Stimulated activated CD8-positive, alpha-beta memory T cell treated with anti-CD3 and anti-CD28 coated beads, Interleukin-7, amount 100 ng/mL, for 24 hours (primary cell): ENCODE results near the gene DNMT1.

Experiments
- DNase-seq: peaks from one replicate; pipeline ENCODE4 v3.0.0-alpha.2; 2020; ENCODE audit warnings: low read depth

Gene DNMT1

DNA sequence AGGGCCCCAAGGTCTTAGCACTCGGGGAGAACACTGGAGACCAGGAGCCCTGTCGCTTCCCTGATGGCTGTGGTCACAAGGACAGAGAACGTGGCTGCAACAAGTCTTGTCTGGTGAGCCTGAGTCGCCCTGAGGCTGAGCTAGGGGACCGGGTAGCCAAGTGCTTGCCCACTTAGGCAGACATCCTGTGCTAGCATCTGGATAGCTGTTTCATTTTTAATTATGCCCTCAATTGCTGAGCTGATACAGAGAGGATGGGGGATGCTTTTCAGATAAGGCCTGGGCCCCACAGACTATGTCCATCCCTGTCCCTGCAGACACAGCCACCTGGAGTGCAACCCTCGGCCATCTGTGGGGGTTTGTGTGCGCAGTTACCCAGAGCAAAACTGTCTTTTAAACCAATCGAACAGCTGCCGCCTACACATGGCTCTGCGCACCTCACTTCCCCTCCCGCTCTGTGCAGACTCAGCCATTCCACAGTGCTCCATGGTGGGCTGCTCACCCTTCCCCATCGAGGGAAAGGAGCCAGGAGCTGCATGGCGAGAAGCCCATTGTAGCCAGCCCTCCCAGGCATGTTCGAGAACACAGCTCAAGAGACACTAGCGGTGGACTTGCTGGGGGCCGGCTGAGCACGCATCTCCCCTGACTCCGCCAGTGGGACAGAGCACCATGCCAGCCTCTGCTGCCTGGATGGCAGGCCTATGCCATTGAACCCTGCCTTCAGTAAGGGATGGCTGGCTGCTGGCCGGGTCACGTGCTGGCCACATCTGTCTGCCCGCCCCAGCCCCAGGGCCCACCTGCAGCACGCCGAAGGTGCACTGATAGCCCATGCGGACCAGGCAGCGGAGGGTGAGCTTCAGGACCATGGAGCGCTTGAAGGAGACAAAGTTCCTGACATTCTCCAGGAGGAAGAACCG is 55.6 kb downstream of the DNMT1 start:
- no peak for DNase-seq

DNA sequence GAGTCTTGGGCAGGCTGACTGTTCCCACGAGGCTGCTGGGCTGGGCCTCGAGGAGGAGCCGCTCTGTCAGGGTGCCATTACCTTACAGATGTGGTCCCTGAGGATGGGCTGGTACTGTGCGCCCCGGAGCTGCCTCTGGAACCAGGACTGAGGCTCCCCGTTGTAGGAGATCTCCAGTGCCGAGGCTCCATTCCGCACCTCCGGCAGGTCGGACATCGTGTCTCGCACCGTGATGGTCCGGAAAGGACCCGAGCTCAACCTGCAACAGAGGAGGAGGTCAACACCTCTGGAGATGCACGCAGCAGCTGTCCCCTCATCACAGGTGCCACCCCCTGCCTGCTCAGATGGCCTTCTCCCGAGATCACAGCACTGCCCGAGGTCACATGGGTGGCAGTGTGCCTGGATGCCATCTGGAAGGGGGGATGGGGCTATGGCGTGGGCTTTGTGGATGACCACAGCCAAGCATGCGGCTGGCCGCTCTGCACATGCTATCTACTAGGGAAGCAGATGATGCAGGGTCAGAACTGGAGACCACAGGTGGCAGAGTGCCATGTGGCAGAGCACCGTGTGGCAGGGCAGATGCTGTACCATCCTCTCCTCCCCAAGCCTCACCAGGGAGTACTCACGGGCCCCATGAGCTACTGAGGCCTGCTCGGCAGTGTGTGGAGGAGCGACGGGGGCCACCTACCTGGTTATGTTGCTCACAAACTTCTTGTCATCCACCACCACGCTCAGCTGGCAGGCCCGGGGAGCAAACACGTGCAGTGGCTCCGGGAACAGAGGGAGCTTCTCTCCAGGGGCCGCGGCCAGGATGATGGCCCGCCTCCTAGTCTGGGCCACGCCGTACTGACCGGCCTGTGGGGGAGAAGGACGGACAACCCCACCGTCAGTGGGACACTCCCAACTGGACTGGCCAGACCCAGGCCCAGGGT is 56.7 kb downstream of the DNMT1 start:
- no peak for DNase-seq

DNA sequence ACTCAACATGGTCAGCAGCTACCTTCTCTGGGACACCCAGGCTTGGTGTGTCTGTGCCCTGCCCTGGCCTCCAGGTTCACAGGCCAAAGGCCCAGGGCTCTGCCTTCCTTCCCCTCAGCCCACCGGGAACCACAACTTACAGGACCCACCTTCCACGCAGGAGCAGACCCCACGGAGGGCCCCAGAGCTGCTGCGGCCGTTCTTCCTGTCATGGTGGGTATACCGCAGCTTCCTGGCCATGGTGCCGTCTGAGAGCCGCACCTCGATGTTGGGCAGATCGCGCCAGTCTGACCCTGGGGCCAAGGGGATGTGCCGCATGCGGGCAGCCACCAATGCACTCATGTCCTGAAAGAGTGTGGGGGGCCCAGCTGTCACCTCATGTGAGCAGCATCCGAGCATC is 57.8 kb downstream of the DNMT1 start:
- no peak for DNase-seq

DNA sequence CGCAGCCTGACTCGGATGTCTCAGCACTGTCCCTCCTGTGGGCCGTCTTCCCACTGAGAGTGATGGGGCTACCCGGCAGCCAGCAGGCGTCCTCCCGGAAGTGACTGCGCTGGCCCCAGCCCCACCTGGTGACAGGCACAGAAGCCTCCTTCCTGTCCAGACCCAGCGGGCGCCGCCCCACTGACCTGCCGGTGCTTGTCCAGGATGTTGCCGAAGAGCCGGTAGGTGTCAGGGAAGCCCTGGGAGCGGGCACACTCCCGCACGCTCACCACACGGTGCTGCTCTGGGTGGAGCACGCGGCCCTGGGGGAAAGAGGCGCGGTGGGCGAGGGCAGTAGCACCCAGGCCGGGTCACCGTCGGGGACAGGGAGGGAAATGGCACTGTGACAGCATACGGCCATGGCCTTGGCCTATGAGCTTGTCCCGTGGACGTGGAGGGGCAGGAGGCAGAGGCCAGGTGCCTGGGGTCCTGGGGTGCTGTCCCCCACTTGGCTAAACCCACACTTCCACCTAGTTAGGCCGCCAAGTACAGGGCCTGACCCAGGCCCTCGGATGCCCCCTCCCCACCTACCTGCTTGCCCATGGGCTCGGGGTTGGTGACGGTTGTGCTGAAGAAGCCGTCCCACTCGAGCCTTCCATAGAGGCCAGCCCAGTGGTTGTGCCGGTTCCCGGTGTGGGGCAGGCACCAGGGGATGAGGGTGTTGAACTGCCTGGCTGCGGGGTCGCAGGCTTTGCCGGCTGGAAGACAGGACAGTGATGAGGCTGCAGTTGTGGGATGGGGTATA is 59.0 kb downstream of the DNMT1 start:
- no peak for DNase-seq

DNA sequence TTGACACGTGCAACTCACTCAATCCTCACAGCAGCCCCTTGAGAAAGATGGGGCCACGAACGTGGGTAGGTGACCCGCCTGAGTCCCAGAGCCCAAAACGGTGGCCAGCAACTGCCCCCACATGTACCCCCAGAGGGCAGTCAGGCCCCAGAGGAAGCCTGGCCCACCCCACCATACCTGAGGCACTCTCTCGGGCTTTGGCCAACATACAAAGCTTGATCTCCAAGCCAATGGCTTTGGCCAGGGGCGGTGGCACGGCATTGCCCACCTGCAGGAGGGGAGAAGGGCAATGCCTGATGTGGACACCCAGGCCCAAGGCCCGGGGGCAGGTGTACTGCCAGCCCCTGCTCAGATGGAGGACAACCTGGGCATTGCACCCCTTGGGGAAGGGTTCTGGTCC is 60.7 kb downstream of the DNMT1 start:
- no peak for DNase-seq

DNA sequence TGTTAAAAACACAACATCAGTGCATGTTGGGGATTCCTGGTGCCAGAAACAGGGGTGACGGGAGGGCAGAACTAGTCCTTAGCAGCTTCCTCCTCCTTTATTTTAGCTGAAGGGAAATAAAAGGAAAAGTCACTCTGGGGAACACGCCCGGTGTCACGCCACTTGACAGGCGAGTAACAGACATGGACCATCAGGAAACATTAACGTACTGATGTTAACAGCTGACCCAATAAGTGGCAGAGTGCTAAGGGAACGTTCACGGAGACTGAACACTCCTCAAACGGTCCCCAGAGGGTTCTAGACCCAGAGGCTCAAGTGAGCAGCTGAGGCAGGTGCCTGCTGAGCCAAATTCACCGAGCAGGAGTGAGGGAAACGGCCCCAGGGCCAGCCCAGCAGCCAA is 61.2 kb downstream of the DNMT1 start:
- no peak for DNase-seq

DNA sequence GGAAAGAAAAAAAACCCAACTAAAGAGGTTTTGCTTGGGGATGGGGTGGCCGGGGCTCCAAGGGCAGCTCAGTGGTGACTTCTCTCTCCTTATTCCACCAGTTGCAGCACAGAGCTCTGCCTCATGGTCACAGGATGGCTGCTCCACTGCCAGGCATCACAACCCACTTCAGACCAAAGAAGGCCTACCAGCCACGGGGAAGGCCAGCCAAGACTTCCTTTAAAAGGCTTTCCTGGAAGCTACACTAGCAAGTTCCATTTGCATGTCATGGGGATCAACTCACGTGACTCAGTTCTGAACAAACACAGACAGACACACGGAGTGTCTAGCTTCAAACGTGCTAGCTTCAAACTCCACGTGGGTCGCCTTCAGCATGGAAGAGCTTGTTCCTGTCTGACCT is 61.8 kb downstream of the DNMT1 start:
- DNase-seq: no peak

DNA sequence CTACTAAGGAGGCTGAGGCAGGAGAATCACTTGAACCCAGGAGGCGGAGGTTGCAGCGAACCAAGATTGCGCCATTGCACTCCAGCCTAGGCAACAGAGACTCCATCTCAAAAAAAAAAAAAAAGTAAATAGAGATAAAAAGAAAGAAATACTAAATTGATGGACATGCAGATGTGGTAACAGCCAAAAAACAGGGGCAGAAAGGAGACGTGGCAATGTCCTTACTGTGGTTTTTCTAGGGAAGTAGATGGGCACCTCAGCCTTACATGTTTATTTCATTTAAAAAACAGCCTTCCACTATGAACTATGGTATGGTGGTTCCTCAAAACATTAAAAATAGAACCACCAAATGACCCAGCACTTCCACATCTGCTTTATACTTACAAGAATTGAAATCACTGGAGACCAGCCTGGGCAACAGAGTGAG is 68.5 kb downstream of the DNMT1 start:
- DNase-seq: no peak

DNA sequence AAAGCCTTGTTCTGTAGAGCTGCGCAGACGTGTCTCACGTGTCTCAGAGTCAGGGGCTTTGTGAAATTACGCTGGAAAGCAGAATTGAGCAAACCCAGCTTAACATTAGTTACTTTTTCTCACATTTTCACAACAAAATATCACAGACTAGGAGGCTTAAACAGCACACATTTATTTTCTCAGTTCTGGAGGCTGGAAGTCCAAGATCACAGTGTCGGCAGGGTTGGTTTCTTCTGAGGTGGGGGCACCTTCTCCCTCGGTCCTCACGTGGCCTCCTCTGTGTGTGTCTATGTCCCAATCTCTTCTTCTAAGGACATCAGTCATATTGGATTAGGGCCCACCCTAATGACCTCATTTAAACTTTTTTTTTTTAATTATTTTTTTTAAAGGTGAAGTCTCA is 70.3 kb downstream of the DNMT1 start:
- no peak for DNase-seq

DNA sequence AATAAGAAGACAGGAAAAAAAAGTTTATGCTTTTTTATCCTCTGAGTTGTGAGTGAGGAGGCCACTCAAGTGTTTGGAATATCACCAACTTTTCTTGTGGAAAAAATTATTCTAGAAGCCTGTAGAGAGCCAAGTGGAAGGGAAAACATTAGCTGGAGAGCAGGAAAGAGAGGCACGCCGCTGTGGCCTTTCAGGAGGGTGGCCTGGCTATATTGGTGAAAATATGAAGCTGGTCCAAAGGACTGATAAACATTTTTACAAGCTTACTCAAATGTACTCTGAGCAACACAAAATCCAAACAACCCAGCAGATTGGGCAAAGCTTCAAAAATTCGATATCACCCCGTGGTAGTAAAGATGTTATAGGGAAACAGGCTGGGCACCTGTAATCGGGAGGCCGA is 72.7 kb downstream of the DNMT1 start:
- no peak for DNase-seq

DNA sequence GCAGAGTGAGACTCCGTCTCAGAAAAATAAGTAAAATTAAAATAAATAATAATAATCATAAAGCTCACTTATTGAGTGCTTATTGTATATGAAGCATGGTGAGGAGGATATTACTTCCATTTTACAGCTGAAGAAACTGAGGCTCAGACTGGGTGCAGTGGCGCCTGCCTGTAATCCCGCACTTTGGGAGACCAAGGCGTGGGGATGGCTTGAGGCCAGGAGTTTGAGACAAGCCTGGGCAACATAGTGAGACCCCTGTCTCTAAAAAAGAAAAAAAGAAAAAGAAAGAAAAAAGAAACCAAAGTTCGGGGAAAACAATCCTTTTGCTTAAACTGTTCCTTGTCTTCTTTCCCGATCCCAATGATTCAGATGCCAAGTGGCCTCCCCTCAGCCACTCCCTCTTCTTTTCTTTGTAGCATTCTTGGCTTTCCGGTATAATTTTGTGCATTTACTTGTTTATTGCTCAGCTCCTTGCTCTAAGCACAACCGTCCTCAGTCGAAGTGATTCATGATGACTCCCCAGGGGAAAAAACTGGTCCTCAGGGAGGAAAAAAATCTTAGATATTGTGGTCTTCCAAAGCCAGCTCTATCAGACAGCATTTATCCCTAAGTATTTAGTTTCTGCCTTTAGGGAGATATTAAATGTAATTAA is 74.1 kb downstream of the DNMT1 start:
- DNase-seq: no peak

DNA sequence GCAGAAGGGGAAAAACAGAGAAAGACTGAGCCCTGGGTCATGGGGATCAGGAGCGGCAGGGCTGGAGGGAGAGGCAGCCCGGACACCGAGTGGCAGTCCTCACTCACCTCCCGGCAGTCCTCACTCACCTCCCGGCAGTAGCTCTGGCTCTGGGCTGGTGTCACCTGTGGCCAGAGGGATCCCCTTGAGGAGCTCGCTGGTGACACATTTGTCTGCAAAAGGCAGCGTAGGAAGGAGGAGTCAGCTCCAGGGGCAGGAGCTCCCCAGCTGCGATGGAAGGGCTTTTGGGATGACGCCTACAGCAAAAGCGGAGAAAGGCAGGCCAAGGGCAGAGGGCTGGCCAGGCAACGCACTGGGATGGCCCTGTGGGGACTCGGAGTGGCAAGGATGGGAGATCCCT is 75.8 kb downstream of the DNMT1 start:
- DNase-seq: no peak

DNA sequence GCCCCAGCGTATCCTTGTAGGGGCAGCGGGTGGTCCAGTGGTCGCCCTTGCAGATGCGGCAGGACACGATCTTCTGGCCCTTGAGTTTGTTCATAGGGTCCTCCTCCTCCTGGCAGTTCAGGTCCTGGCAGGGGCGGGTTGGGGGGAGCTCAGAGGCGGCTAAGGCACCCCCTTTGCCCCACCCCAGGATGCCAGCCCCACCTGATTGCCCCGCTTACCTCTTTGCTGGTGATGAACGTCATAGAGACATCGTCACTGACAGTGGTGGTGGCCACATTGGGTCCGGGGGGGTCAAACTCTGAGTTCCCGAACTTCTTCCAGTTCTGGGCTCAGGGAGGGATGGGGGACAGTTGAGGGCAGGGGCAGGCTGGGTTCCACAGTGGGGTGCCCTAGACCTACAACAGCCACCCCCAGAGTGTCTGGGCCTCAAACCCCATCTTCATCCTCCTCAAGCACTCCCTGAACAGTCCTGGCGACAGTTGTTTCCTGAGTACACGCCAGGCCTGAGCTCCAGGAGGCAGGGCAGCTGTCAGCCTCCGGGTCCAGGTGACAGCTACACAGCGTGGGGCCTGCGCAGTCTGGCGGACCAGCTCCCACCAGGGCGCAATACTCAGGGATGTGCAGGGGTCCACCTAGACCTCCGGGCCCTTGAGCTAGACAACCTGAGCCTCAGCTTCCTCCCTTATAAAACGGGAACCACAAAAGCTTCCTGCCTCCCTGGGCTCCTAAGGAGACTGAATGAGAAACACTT is 77.7 kb downstream of the DNMT1 start:
- DNase-seq: no peak

DNA sequence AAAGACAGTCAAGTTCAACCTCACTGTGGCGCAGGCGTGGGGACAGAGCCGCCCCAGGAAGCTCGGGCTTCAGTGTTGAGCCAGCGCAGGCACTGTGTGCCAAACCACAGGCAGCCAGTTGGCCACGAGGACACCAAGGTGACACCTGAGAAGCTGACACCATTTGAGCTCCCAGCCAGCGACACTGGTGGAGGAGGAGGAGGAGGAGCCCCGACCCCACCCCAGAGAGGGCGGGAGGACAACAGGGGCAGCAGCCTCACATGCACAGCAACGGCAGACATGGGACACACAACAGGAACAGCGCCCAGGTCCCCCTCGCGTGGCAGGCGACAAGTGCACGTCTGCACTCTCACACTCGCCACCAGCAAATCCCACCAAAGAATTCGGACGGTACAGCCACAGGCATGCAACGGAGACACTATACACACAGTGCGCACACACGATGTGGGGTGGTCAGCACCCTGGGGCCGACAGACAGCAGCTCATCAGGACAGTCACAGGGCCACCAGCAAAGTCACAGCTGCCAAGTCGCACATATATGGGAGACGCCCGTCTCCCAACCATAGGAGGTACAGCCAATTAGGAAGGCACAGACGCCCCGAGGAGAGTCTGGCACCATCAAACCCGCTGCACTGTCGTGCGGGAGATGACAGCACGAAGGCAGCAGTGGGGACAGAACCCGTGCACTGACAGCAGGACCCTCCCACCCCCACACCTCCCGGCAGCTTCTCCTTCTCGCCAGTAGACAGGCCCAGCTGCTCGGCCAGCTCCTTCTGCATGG is 78.5 kb downstream of the DNMT1 start:
- no peak for DNase-seq

DNA sequence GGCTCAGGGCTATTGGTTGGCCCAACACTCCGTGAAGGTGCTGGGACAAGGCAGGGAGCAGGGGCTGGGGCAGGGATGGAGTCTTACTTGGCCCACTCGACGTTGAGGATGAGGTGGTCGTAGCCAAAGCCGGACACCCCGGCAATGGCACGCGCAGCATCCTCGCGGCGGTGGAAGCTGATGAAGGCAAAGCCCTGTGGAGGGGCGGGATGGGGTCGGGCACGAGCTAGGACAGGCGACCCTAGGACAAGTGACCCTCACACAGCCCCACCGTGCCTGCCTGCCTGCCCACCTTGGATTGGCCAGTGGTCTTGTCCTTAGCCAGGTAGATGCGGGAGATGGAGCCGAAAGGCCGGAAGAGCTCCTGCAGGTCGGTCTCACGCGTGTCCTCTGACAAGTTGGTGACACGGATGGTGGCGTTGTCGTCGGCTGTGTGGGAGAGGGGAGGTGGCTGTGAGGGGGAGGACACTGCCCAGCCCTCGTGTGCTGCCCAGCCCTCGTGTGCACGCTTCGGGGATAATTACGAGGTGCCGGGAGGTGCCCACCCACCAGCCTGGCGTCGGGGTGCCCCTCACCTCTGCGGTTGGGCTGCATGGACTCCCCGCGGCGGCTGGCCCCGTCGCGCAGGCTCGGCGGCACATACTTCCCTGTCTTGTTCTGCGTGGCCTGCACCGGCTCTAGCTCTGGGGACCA is 79.2 kb downstream of the DNMT1 start:
- DNase-seq: no peak

DNA sequence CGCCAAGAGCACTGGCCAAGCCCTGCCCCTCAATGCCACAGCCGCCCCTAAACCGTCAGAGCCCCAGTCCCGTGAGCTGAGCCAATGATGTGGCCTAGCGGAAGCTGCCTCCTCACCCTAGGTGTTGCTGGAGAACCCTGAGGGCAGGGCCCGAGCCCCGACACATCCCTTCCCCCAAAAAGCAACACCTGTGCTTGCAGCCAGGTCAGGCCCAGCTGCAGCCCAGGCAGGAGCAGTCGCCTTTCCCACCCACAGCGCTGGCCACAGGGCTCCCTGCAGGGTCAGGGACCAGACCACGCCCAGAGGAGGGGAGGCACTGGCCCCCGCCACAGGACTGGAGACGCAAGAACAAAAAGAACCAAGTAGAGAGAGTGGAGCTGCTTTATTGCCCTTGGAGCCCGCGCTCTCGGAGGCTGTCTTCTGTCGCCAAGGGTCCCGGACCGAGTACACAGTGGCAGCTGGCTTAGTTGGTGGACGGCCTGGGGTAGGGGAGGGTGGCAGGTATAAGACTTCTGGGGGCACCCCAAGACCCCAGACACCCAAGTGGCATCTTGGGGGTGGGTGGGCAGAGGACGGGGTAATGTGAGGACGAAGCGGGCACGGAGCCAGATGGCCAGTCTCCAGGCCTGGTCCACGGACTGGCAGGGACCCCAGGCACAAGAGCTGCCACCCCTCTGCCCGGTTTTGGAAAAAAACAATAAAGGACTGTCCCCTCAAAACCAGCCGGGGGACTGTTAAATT is 79.9 kb downstream of the DNMT1 start:
- DNase-seq: no peak

DNA sequence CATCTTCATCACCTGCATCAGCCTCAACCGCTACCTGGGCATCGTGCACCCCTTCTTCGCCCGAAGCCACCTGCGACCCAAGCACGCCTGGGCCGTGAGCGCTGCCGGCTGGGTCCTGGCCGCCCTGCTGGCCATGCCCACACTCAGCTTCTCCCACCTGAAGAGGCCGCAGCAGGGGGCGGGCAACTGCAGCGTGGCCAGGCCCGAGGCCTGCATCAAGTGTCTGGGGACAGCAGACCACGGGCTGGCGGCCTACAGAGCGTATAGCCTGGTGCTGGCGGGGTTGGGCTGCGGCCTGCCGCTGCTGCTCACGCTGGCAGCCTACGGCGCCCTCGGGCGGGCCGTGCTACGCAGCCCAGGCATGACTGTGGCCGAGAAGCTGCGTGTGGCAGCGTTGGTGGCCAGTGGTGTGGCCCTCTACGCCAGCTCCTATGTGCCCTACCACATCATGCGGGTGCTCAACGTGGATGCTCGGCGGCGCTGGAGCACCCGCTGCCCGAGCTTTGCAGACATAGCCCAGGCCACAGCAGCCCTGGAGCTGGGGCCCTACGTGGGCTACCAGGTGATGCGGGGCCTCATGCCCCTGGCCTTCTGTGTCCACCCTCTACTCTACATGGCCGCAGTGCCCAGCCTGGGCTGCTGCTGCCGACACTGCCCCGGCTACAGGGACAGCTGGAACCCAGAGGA is 80.6 kb downstream of the DNMT1 start:
- no peak for DNase-seq

DNA sequence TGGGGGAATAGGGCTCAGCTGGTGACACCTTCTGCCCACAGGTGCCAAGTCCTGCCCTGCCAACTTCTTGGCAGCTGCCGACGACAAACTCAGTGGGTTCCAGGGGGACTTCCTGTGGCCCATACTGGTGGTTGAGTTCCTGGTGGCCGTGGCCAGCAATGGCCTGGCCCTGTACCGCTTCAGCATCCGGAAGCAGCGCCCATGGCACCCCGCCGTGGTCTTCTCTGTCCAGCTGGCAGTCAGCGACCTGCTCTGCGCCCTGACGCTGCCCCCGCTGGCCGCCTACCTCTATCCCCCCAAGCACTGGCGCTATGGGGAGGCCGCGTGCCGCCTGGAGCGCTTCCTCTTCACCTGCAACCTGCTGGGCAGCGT is 81.2 kb downstream of the DNMT1 start:
- no peak for DNase-seq
